AG20443 (cell line): ENCODE data around the gene SERTAD3.

Experiments used
- DNase-seq: peaks from one replicate; pipeline ENCODE4 v3.0.0; 2012; ENCODE audit warnings: low spot score, mixed read lengths

The SERTAD3 gene

DNA sequence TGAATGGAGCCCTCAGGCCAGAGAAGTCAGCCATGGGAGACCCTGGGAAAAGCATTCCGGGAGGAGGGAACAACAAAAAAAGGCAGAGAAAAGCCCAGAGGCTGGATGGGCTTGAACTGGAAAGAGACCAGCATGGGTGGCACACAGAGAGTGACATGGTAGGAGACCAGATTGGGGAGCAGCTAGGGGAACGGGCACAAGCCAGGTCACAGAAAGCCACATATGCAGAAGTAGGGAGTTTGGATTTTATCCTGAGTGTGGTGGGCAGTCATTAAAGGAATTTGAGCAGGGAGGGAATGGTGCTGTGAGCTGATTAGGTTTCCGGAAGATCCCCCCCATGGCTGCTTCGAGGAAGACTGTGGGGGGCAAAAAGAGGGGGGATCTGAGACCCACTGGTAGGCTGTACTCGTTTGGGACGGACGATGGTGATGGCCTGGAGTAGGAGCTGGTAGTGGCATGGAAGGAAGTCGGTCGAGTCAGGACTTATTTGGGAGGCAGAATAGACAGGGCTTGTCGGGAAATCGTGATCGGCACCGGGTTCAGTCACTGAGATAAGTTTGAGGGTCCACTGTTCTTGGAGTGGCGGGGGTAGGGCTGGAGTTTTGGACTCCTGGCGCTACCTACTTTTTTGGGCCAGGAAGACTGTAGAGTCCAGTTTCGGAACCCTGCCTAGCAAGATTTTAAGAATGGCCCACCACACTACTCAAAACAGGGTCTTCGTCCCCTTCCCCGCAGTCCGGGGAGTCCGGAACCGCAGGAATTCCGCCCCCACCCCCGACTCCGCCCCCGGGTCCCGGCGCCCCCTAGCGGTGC, 19.3 kb downstream of the SERTAD3 start:
- no peak for DNase-seq

DNA sequence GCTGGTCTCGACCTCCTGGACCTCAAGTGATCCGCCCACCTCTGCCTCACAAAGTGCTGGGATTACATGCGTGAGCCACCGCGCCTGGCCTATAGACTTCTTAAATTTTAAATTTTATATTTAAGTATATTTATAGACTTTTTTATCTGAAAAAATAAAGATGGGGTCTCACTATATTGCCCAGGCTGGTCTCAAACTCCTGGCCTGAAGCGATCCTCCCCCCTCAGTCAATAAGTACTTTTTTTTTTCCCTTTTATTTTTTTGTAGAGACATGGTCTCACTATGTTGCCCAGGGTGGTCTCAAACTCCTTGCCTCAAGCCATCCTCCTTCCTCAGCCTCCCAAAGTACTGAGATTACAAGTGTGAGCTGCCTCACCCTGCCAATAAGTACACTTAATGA, 20.2 kb downstream of the SERTAD3 start:
- DNase-seq = no peak

GRCh38 chr19:40422748-40423566, 21.2 kb downstream of the SERTAD3 start:
- DNase-seq = no peak

GRCh38 chr19:40421993-40422747, 22.0 kb downstream of the SERTAD3 start:
- DNase-seq = no peak

DNA sequence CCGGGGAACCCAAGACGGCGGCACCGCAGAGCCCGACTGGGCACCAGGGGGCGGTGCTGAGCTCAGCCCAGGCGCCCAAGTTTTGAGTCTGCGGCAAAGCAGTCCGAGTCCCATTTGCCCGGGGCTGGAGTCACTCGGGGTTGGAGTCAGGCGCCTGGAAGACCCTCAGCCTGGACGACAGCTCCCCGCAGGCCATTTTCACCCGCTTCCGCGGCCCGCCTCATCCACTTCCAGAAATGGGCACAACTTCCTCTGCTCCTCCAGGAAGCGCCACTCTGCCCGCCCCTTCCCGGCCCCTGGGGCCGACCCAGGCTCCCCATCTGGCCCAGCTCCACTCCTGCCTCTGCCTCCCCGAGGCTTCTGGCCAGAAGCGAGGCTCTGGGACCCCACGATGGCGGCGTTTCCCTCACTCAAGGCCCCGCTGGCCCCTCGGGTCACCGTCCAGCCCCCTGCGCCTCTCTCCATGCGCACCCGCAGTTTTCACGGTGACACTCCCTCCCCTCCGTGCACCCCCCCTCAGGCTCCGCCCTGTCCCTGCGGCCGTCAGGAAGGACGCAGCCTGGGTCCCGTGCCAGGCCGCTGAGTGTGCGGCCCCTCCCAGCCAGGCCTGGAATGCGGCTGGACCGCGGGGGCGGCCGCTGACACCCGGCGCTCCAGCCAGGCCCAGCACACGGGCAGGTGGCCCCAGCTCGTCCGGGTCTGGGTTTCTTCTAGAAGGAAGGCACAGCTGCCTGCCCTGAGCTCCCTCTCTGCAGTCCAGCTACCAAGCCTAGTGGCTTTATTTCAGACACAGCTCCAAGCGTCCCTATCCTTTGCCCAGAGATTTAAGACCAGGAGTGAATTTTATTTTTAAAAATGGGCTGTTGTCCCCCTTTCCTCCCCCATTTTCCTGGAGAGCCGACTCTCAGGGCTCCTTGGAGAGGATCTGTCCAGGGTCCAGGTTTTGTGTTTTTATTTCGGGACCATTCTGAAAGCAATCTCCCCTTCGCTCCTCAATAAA, 23.1 kb downstream of the SERTAD3 start:
- peak; percentile 95 for DNase-seq

GRCh38 chr19:40420451-40420765, 23.7 kb downstream of the SERTAD3 start:
- DNase-seq = no peak

- no peak for DNase-seq
Measured at GRCh38 chr19:40419780-40420179, 24.4 kb downstream of the SERTAD3 start.

- no peak for DNase-seq
Measured at GRCh38 chr19:40419066-40419612, 25.0 kb downstream of the SERTAD3 start.

GRCh38 chr19:40418040-40418439, 26.1 kb downstream of the SERTAD3 start:
- no peak for DNase-seq

- DNase-seq = no peak
Measured at GRCh38 chr19:40417643-40417981, 26.5 kb downstream of the SERTAD3 start.

DNA sequence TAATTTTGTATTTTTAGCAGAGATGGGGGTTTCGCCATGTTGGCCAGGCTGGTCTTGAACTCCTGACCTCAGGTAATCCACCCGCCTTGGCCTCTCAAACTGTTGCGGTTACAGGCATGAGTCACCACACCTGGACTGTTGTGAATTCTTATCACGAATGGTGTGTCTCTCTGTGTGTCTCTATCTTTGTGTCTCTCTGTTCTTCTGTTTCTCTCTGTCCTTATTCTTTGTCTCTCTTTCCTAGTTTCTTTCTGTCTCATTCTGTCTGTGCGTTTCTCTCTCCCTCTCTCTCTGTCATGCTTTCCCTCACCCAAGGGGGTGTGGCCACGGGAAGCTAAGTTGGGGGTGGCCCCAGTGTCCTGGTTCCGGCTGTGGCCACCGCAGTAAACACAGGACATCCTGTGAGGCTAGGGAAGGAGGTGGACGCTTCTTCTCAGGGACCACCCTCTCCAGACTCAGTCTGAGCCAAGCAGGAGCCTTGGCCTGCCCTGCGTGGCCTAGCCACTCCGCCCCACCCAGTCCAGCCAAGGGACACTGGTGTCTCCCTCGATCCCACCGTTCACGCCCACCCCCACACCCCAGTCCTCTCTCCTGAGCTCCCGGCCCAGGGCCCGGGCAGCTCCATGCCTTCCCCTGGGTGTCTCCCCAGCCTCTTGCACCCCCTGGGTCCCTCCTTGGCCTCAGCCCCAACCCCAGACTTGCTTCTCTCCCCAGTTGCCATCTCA, 27.1 kb downstream of the SERTAD3 start:
- DNase-seq = peak; percentile 51

GRCh38 chr19:40415768-40416167, 28.4 kb downstream of the SERTAD3 start:
- no peak for DNase-seq

DNA sequence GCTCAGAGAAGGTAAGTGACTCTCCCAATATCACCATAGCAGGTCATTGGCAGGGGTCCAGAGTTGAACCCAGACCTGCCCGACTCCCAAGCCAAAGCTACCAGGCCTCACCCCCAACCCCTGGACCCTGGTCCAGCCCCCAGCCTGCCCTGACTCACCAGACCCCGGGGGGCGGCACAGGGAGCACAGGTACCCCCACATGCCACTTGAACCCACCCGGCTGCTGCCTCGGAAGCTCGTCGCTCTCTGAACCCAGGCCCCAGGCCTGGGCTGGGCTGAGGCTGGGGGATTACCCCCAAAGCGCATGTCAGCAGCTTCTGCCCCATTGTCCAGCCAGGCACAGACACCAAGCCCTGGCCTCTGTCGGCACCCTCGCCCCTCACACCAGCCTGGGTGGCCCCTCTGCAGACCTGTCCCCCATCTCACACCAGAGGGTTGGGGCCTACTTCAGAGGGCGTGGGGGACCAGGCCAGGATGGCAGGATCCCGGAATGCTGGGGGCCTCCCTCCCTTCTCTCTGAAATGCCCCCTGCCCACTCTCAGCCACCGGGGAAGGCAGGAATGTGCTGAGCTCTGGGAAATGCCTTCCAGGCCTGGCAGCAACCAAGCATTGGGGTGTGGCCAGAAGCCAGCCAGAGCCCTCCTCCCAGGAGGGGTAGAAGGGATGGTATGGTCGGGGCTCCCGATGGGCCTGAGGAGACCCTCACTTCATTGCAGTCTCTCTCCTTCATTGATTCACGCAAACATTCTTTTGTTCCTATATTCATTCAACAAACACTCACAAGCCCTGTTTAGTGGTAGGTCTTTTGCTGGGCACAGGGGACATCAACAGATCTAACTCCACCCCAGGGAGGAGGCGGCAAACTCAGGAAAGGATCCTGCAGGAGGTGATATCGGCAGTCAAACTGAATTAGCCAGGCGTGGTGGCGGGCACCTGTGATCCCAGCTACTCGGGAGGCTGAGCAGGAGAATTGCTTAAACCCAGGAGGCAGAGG, 29.3 kb downstream of the SERTAD3 start:
- DNase-seq = peak; percentile 8

- no peak for DNase-seq
Measured at GRCh38 chr19:40413291-40413845, 30.8 kb downstream of the SERTAD3 start, which contains the start of gene PRX. Gene PRX, minus strand, starts transcription at chr19:40413378. Its CDS starts 5,446 bp downstream, at chr19:40407932.

- no peak for DNase-seq
Measured at GRCh38 chr19:40412866-40413265, 31.3 kb downstream of the SERTAD3 start.

GRCh38 chr19:40411958-40412499, 32.1 kb downstream of the SERTAD3 start:
- DNase-seq = no peak

- no peak for DNase-seq
Measured at GRCh38 chr19:40411125-40411842, 32.9 kb downstream of the SERTAD3 start.

DNA sequence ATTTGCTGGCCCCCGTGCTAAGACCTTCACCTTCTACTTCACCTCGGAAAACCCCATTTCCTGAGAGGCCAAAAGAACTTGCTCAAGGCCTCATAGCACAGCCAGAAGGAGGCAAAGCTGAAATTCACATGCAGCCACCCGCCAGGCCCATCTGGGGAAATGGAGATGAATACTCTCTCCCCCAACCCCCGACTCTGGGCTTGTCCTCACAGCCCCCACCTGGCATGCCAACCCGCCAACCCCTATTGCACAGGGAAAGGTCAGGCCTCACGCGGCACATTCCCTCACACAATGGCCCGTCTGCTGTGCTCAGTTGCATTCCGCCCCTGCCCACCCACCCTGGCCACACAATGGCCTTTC, 34.1 kb downstream of the SERTAD3 start:
- no peak for DNase-seq
